OCI-LY1 (cell line): ENCODE results near the gene SLC29A2.

ENCODE experiments used
- EZH2 ChIP-seq: fragments of 200-600 bp; sonication (generic), shearing (Covaris generic); IDR thresholded peaks from 2 replicates; pipeline ENCODE4 v1.8.0; 2017; ENCODE audit warnings: borderline replicate concordance, mixed run types, mild to moderate bottlenecking, antibody characterized with exemption, low read length, moderate library complexity, mixed read lengths
- TF ChIP-seq, protein P1 (sequence below): fragments of 200-600 bp; sonication (generic), shearing (Covaris generic); IDR thresholded peaks from 2 replicates; pipeline ENCODE4 v1.5.1; 2017; ENCODE audit warnings: mild to moderate bottlenecking, antibody characterized with exemption, low read length, moderate library complexity, mixed read lengths

DNA sequence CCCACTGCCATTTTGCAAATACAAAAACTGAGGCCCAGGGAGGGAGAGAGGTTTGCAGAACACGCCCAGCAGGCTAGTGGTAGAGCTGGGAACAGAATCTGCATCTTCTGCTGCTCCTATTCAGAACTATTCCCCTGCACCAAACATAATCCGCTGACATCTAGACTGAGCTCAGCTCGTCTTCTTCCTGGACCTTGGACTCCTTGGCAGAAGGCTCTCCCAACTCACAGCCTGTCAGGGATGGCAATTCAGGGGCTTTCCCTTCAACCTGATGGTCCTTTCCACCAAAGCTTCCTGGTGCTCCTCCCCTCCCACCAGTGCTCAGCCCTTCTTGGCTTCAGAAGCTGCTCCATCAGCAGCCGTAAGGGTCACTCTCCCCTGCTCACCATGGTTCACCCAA is 39.8 kb upstream of the SLC29A2 start:
- TF ChIP-seq, protein P1, sequence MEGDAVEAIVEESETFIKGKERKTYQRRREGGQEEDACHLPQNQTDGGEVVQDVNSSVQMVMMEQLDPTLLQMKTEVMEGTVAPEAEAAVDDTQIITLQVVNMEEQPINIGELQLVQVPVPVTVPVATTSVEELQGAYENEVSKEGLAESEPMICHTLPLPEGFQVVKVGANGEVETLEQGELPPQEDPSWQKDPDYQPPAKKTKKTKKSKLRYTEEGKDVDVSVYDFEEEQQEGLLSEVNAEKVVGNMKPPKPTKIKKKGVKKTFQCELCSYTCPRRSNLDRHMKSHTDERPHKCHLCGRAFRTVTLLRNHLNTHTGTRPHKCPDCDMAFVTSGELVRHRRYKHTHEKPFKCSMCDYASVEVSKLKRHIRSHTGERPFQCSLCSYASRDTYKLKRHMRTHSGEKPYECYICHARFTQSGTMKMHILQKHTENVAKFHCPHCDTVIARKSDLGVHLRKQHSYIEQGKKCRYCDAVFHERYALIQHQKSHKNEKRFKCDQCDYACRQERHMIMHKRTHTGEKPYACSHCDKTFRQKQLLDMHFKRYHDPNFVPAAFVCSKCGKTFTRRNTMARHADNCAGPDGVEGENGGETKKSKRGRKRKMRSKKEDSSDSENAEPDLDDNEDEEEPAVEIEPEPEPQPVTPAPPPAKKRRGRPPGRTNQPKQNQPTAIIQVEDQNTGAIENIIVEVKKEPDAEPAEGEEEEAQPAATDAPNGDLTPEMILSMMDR = no peak
- TF ChIP-seq EZH2 = no peak
